Embryonic facial prominence (tissue), 1 donor: Measurements from ENCODE around the gene C1QTNF7.

Experiments used
- DNase-seq: peaks from one replicate; pipeline ENCODE4 v3.0.0-alpha.2; 2016; ENCODE audit errors: extremely low spot score

The C1QTNF7 gene

GRCh38 chr4:15427701-15428100 lies at the start of gene C1QTNF7:
TSS of gene C1QTNF7 (plus strand) at chr4:15428033. CDS start at chr4:15435744, 7,711 bp downstream.
- no peak for DNase-seq

- DNase-seq = no peak
Measured at GRCh38 chr4:15378062-15378461, 49.8 kb upstream of the C1QTNF7 start.

- DNase-seq = no peak
Measured at GRCh38 chr4:15378493-15378892, 49.3 kb upstream of the C1QTNF7 start.

- DNase-seq = no peak
Measured at GRCh38 chr4:15381806-15382338, 46.0 kb upstream of the C1QTNF7 start.

- DNase-seq = no peak
Measured at GRCh38 chr4:15382669-15383273, 45.1 kb upstream of the C1QTNF7 start.

GRCh38 chr4:15385515-15385914 lies 42.3 kb upstream of the C1QTNF7 start:
- DNase-seq = no peak

GRCh38 chr4:15385928-15386327 lies 41.9 kb upstream of the C1QTNF7 start:
- no peak for DNase-seq

- DNase-seq = no peak
Measured at GRCh38 chr4:15390494-15390893, 37.3 kb upstream of the C1QTNF7 start.

- no peak for DNase-seq
Measured at GRCh38 chr4:15392053-15392805, 35.6 kb upstream of the C1QTNF7 start.

- no peak for DNase-seq
Measured at GRCh38 chr4:15395311-15395710, 32.5 kb upstream of the C1QTNF7 start.

- no peak for DNase-seq
Measured at GRCh38 chr4:15396157-15396800, 31.6 kb upstream of the C1QTNF7 start.

- DNase-seq = no peak
Measured at GRCh38 chr4:15398001-15398400, 29.8 kb upstream of the C1QTNF7 start.

- DNase-seq = no peak
Measured at GRCh38 chr4:15398732-15399131, 29.1 kb upstream of the C1QTNF7 start.

GRCh38 chr4:15400226-15400625 lies 27.6 kb upstream of the C1QTNF7 start:
- DNase-seq = no peak

GRCh38 chr4:15400981-15401671 lies 26.7 kb upstream of the C1QTNF7 start:
- DNase-seq = peak; percentile 34

- DNase-seq = no peak
Measured at GRCh38 chr4:15402146-15402545, 25.7 kb upstream of the C1QTNF7 start.

- DNase-seq = no peak
Measured at GRCh38 chr4:15402974-15403373, 24.9 kb upstream of the C1QTNF7 start.

GRCh38 chr4:15405018-15405417 lies 22.8 kb upstream of the C1QTNF7 start:
- DNase-seq = no peak

GRCh38 chr4:15410750-15411149 lies 17.1 kb upstream of the C1QTNF7 start:
- no peak for DNase-seq

GRCh38 chr4:15412461-15412860 lies 15.4 kb upstream of the C1QTNF7 start:
- no peak for DNase-seq

GRCh38 chr4:15413010-15413622 lies 14.7 kb upstream of the C1QTNF7 start:
- DNase-seq = no peak

- no peak for DNase-seq
Measured at GRCh38 chr4:15413623-15414019, 14.2 kb upstream of the C1QTNF7 start.
